PFSK-1 (cell line): ENCODE results near the gene GRM4.

Experiments
- FOXP2 ChIP-seq: optimal IDR thresholded peaks from 2 replicates; pipeline ENCODE3; 2011; ENCODE audit warnings: borderline replicate concordance, control low read depth, inconsistent platforms; ENCODE audit not compliant: insufficient read depth; ENCODE audit errors: extremely low read length, extremely low read depth
- POLR2AphosphoS5 ChIP-seq: IDR thresholded peaks from 2 replicates; pipeline ENCODE4 v1.6.1; 2012; ENCODE audit warnings: low read depth, mild to moderate bottlenecking, control low read depth, low read length, moderate library complexity
- REST ChIP-seq, 2 experiments: IDR thresholded peaks; 2 replicates each; pipeline versions ENCODE4 v1.6.1 to v1.8.0; 2011 to 2012; ENCODE audit warnings: low read depth in 2 of 2, low read length in 2 of 2, control low read depth in 1 of 2, inconsistent platforms in 1 of 2, mild to moderate bottlenecking in 1 of 2, moderate library complexity in 1 of 2; ENCODE audit not compliant: insufficient read depth in 1 of 2
- SIN3A ChIP-seq: IDR thresholded peaks from 2 replicates; pipeline ENCODE4 v1.6.1; 2012; ENCODE audit warnings: mild to moderate bottlenecking, low read length, moderate library complexity, borderline replicate concordance; ENCODE audit not compliant: insufficient read depth
- TAF1 ChIP-seq: IDR thresholded peaks from 2 replicates; pipeline ENCODE4 v1.6.1; 2012; ENCODE audit warnings: low read length, control low read depth, borderline replicate concordance; ENCODE audit not compliant: insufficient read depth

GRM4 gene

GRCh38 chr6:34169897-34170296, 24.0 kb upstream of the GRM4 start:
- no peak for TF ChIP-seq POLR2AphosphoS5
- TF ChIP-seq SIN3A, result no peak
- TF ChIP-seq FOXP2, result no peak
- TF ChIP-seq REST (IDR thresholded peaks at IDR 0.05; ENCODE audit: insufficient read depth in 1 of 2, low read depth in 2 of 2, low read length in 2 of 2), result no peak
- TF ChIP-seq TAF1, result no peak

GRCh38 chr6:34161857-34162515, 16.1 kb upstream of the GRM4 start:
- no peak for TF ChIP-seq REST (IDR thresholded peaks at IDR 0.05; ENCODE audit: insufficient read depth in 1 of 2, low read depth in 2 of 2, low read length in 2 of 2)
- no peak for TF ChIP-seq TAF1
- TF ChIP-seq FOXP2, result no peak
- no peak for TF ChIP-seq SIN3A
- TF ChIP-seq POLR2AphosphoS5, result no peak

- TF ChIP-seq REST (IDR thresholded peaks at IDR 0.05; ENCODE audit: insufficient read depth in 1 of 2, low read depth in 2 of 2, low read length in 2 of 2), result no peak
- TF ChIP-seq TAF1, result no peak
- no peak for TF ChIP-seq POLR2AphosphoS5
- no peak for TF ChIP-seq FOXP2
- TF ChIP-seq SIN3A, result no peak
These were observed 14.0 kb upstream of the GRM4 start for GRCh38 chr6:34159844-34160243.

- TF ChIP-seq REST (IDR thresholded peaks at IDR 0.05; ENCODE audit: insufficient read depth in 1 of 2, low read depth in 2 of 2, low read length in 2 of 2) (no peak), POLR2AphosphoS5 (no peak), SIN3A (no peak), TAF1 (no peak), FOXP2 (no peak)
These were observed 13.0 kb upstream of the GRM4 start for GRCh38 chr6:34158876-34159275.
